Endothelial cell of umbilical vein (primary cell): ENCODE results near the gene GRAMD2B. TPM values are rescaled to one million over a fixed set of nuclear protein-coding genes. Genes with fewer than 3 reads are reported as not detected.

Source experiments
- BruUV-seq: library from RNA; stranded (reverse); fragments of 400-500 nt; replicated peaks from 2 replicates; lab custom pipeline; 2021; lab: Mats Ljungman, UMichigan
- CTCF ChIA-PET: fragments of 300-600, 350-600 bp; sonication (Branson Sonifier 250); formaldehyde crosslinking; loops from one replicate; lab custom pipeline; 2021; ENCODE audit warnings: antibody characterized with exemption, inconsistent platforms; lab: Charles Lee
- POLR2A ChIA-PET: fragments of 300-600, 350-600 bp; sonication (Branson Sonifier 250); formaldehyde crosslinking; loops from one replicate; lab custom pipeline; 2021; ENCODE audit warnings: antibody characterized with exemption, inconsistent platforms; lab: Charles Lee
- DNase-seq: peaks from one replicate; pipeline ENCODE4 v3.0.0-alpha.2; 2011; ENCODE audit warnings: low read depth, low spot score
- FAIRE-seq: peaks from 2 replicates; lab custom pipeline; 2011; peaks lifted over from hg19 to GRCh38; lab: Jason Lieb, UNC
- H2AFZ ChIP-seq: 2 replicates; pipeline ENCODE4 v1.6.0; 2012; ENCODE audit warnings: low read depth, low read length, control low read depth, inconsistent platforms
- H3K27ac ChIP-seq: 2 replicates; pipeline ENCODE4 v1.5.1; 2011; ENCODE audit warnings: low read depth, mild to moderate bottlenecking, control low read depth, low read length, moderate library complexity; ENCODE audit not compliant: insufficient read depth
- H3K27me3 ChIP-seq, 2 experiments: 2 replicates each; pipeline versions ENCODE4 v1.6.0 to v1.6.1; 2011; ENCODE audit warnings: low read length in 2 of 2, mixed read lengths in 1 of 2; ENCODE audit not compliant: control insufficient read depth in 2 of 2, insufficient read depth in 2 of 2
- H3K36me3 ChIP-seq, 2 experiments: 2 replicates in 1 of 2; 3 replicates in 1 of 2; pipeline ENCODE4 v1.5.1; 2011; ENCODE audit warnings: low read length in 2 of 2, mild to moderate bottlenecking in 1 of 2, moderate library complexity in 1 of 2; ENCODE audit not compliant: control insufficient read depth in 2 of 2, insufficient read depth in 2 of 2; ENCODE audit errors: extremely low read depth in 1 of 2
- H3K4me1 ChIP-seq: 3 replicates; pipeline ENCODE4 v1.5.1; 2011; ENCODE audit warnings: mild to moderate bottlenecking, low read length; ENCODE audit not compliant: control insufficient read depth, insufficient read depth; ENCODE audit errors: extremely low read depth
- H3K4me2 ChIP-seq: 2 replicates; pipeline ENCODE4 v1.6.1; 2011; ENCODE audit warnings: low read length, control low read depth, mixed read lengths; ENCODE audit not compliant: insufficient read depth
- H3K4me3 ChIP-seq, 3 experiments: fragments of 200-600 bp in 1 of 3; sonication (generic), shearing (Covaris generic) in 1 of 3; replicated peaks in 1 of 3; 2 replicates each; pipeline ENCODE4 v1.5.1; 2011 to 2016; ENCODE audit warnings: control low read depth in 3 of 3, low read length in 3 of 3, mild to moderate bottlenecking in 2 of 3, inconsistent platforms in 1 of 3, low read depth in 1 of 3, moderate library complexity in 1 of 3; ENCODE audit not compliant: insufficient read depth in 1 of 3
- H3K79me2 ChIP-seq: 2 replicates; pipeline ENCODE4 v1.6.0; 2012; ENCODE audit warnings: low read length, inconsistent platforms; ENCODE audit not compliant: control insufficient read depth, insufficient read depth
- H3K9ac ChIP-seq: replicated peaks from 2 replicates; pipeline ENCODE3; 2011; ENCODE audit warnings: low read length, control low read depth; ENCODE audit not compliant: insufficient read depth; ENCODE audit errors: extremely low read depth
- H3K9me1 ChIP-seq: replicated peaks from 3 replicates; pipeline ENCODE4 v1.6.0; 2011; ENCODE audit warnings: mild to moderate bottlenecking, low read length; ENCODE audit not compliant: control insufficient read depth, insufficient read depth; ENCODE audit errors: extremely low read depth
- H3K9me3 ChIP-seq: replicated peaks from 2 replicates; pipeline ENCODE4 v1.5.1; 2012; ENCODE audit warnings: low read length, inconsistent platforms; ENCODE audit not compliant: control insufficient read depth, insufficient read depth
- H4K20me1 ChIP-seq: replicated peaks from 2 replicates; pipeline ENCODE3; 2011; ENCODE audit warnings: mild to moderate bottlenecking, low read length; ENCODE audit not compliant: control insufficient read depth, insufficient read depth; ENCODE audit errors: extremely low read depth
- CTCF ChIP-seq, 2 donors: IDR thresholded peaks; 1 replicate in 1 of 2; 2 replicates in 1 of 2; pipeline ENCODE4 v1.5.1; 2011; ENCODE audit warnings: low read length in 2 of 2, mild to moderate bottlenecking in 2 of 2, moderate library complexity in 2 of 2, control low read depth in 1 of 2, inconsistent platforms in 1 of 2, low read depth in 1 of 2; ENCODE audit not compliant: insufficient read depth in 1 of 2; ENCODE audit errors: extremely low read depth in 1 of 2
- EZH2 ChIP-seq: IDR thresholded peaks from 2 replicates; pipeline ENCODE4 v1.6.1; 2012; ENCODE audit warnings: borderline replicate concordance, low read depth, mild to moderate bottlenecking, moderate library complexity, low read length, inconsistent platforms; ENCODE audit not compliant: severe bottlenecking
- FOS ChIP-seq: IDR thresholded peaks from 2 replicates; pipeline ENCODE4 v1.6.1; 2011; ENCODE audit warnings: mild to moderate bottlenecking, low read length, moderate library complexity, borderline replicate concordance; ENCODE audit not compliant: insufficient read depth
- GATA2 ChIP-seq: IDR thresholded peaks from 2 replicates; pipeline ENCODE4 v1.7.0; 2011; ENCODE audit warnings: low read depth, mild to moderate bottlenecking, moderate library complexity, mixed read lengths, low read length; ENCODE audit not compliant: insufficient read length, insufficient read depth
- JUN ChIP-seq: IDR thresholded peaks from 2 replicates; pipeline ENCODE4 v1.6.1; 2011; ENCODE audit warnings: borderline replicate concordance, low read depth; ENCODE audit not compliant: insufficient read length, insufficient read depth
- MYC ChIP-seq: IDR thresholded peaks from one replicate; pipeline ENCODE4 v1.6.1; 2011; ENCODE audit warnings: mild to moderate bottlenecking, low read depth, low read length
- POLR2A ChIP-seq: IDR thresholded peaks from 2 replicates; pipeline ENCODE4 v1.6.1; 2012; ENCODE audit warnings: low read depth, mild to moderate bottlenecking, control low read depth, low read length
- POLR2AphosphoS5 ChIP-seq: IDR thresholded peaks from 2 replicates; pipeline ENCODE4 v1.6.1; 2012; ENCODE audit warnings: low read depth, mild to moderate bottlenecking, control low read depth, low read length, moderate library complexity; ENCODE audit not compliant: insufficient read depth
- dilution Hi-C: fragments of 300-500 bp; cut with MboI; formaldehyde crosslinking; loops from one replicate; pipeline ENCODE4 v1.15.0; 2019; ENCODE audit warnings: low sequenced_read_pairs; ENCODE audit not compliant: extremely low pct_ligation_motif_present
- intact Hi-C: fragments of 100-400 bp; cut with micrococcal nuclease; formaldehyde crosslinking; loops from one replicate; pipeline ENCODE4 v1.10.0; 2022
- polyA plus RNA-seq, 4 experiments: library from polyadenylated mRNA; depleted of rRNA in 3 of 4; stranded (reverse) in 3 of 4; unstranded in 1 of 4; fragments of >200 nt; gene quantifications; 2 replicates each; pipeline versions ENCODE4 v1.2.1 to v1.2.3, GENCODE V29; 2011 to 2012; ENCODE audit warnings: missing spikeins in 1 of 4
- total RNA-seq: library from RNA; stranded (reverse); gene quantifications from 2 replicates; pipeline ENCODE4 v1.2.3, GENCODE V29; 2021
- TF ChIP-seq, protein P1 (sequence below): IDR thresholded peaks from 2 replicates; pipeline ENCODE4 v1.6.1; 2011; ENCODE audit not compliant: insufficient read depth, insufficient read length

GRAMD2B gene
- total and polyA plus RNA-seq, 2 donors (not counting 3 experiments of a cell fraction or from before 2014, with no cell fraction given), result 2.0 to 5.5 TPM

DNA sequence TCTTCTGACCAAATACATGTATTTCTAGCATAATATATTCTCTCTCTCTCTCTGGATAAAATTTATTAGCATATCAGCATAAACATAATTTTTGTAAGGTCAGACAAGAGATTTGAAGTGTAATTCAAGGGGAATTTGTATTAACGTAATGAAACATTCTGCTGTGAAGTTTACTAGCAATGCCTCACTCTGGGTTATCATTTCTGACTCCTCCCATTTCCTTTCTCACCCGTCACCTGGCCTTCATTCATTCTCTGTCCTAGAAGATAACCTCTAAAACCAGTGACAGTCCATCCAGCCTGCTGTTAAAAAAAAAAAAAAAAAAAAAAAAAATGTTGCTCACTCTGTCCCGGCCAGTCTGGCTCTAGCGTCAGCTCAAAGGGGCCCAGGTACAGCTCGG, 27.1 kb downstream of the GRAMD2B start:
- no peak overlapping the region for H3K4me2 ChIP-seq
- H3K9me1 ChIP-seq, result no peaks in the 10 kb centered on the region
- ChIA-PET POLR2A (no interaction called here), CTCF (interaction anchor here (1.0 kb wide), 2 partner anchors 12 to 31 kb away, joined by 3 read pairs; no protein-coding TSS in a partner anchor)
- dilution Hi-C loops (no loop called here), intact Hi-C loops (no loop called here)
- no peak overlapping the region for H2AFZ ChIP-seq
- no peaks in the 10 kb centered on the region for H3K36me3 ChIP-seq
- H3K27me3 ChIP-seq, result no peaks in the 10 kb centered on the region
- no peaks in the 10 kb centered on the region for H3K9me3 ChIP-seq
- peaks cover 6% of the 10 kb centered on the region for H3K4me1 ChIP-seq
- DNase-seq, result no peak
- TF ChIP-seq GATA2 (no peak), MYC (no peak), CTCF (IDR thresholded peaks at IDR 0.05; ENCODE audit: extremely low read depth in 1 of 2, insufficient read depth in 1 of 2, low read depth in 1 of 2, low read length in 2 of 2) (no peak), EZH2 (no peak), POLR2AphosphoS5 (no peak), FOS (no peak), JUN (no peak), POLR2A (no peak)
- TF ChIP-seq, protein P1, sequence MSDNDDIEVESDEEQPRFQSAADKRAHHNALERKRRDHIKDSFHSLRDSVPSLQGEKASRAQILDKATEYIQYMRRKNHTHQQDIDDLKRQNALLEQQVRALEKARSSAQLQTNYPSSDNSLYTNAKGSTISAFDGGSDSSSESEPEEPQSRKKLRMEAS, result no peak
- no TSS peak for BruUV-seq
- no peaks in the 10 kb centered on the region for H3K79me2 ChIP-seq
- H4K20me1 ChIP-seq, result no peaks in the 10 kb centered on the region
- no peak overlapping the region for H3K27ac ChIP-seq
- H3K9ac ChIP-seq, result no peak overlapping the region
- no peak for FAIRE-seq
- no peak overlapping the region for H3K4me3 ChIP-seq
